ENCODE data around the gene KDELR3. TPM values are rescaled to one million over a fixed set of nuclear protein-coding genes. Genes with fewer than 3 reads are reported as not detected.

The KDELR3 gene
- total and polyA plus RNA-seq, 2 donors (not counting 1 experiment from before 2014, with no cell fraction given), result 78.8 to 305 TPM

DNA sequence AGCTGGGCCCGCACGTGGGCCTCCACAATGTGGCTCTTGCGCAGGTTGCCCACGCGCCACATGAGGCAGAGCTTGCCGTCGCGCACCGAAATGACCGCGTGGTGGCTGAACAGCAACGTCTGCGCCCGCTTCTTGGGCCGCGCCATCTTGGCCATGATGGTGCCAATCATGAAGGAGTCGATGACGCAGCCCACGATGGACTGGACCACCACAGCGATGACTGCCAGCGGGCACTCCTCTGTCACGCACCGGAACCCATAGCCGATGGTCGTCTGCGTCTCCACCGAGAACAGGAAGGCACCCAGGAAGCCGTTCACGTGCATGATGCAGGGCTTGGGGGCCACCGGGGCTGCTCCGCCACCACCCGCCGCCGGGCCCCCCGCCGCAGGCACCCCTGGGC, 40.4 kb upstream of the KDELR3 start:
- H3K79me2 ChIP-seq (ENCODE audit: control insufficient read depth, insufficient read depth, low read length), result no peaks in the 10 kb centered on the region
- no peaks in the 10 kb centered on the region for H3K4me1 ChIP-seq (ENCODE audit: control insufficient read depth, extremely low read depth, insufficient read depth, low read length)
- no peak overlapping the region for H3K4me3 ChIP-seq (replicated peaks in 1 of 4; ENCODE audit: control extremely low read depth in 1 of 4, insufficient read depth in 1 of 4, low read depth in 3 of 4, low read length in 4 of 4)
- no peak for DNase-seq (ENCODE audit: low read depth in 2 of 2)
- no peak overlapping the region for H3K27ac ChIP-seq (ENCODE audit: insufficient read depth, low read length)
- no peak overlapping the region for H2AFZ ChIP-seq (ENCODE audit: low read length)
- no peaks in the 10 kb centered on the region for H3K36me3 ChIP-seq (ENCODE audit: control insufficient read depth, insufficient read depth, low read length)
- no peaks in the 10 kb centered on the region for H3K9me3 ChIP-seq (ENCODE audit: control insufficient read depth, insufficient read depth, low read depth, low read length)
- TF ChIP-seq CTCF (conservative IDR thresholded peaks at IDR 0.05 in 1 of 2, IDR thresholded peaks at IDR 0.05 in 1 of 2; ENCODE audit: low read depth in 1 of 2, low read length in 2 of 2) (no peak), EZH2 (IDR thresholded peaks at IDR 0.05; ENCODE audit: low read length, missing control alignments) (no peak)
- no peak overlapping the region for H3K9ac ChIP-seq (ENCODE audit: insufficient read depth, low read length)
- no peaks in the 10 kb centered on the region for H3K27me3 ChIP-seq (ENCODE audit: control insufficient read depth, insufficient read depth, low read length)
- no peaks in the 10 kb centered on the region for H4K20me1 ChIP-seq (ENCODE audit: control insufficient read depth, extremely low read depth, insufficient read depth, low read length)
- H3K4me2 ChIP-seq (ENCODE audit: extremely low read depth, insufficient read depth, low read length), result no peak overlapping the region

DNA sequence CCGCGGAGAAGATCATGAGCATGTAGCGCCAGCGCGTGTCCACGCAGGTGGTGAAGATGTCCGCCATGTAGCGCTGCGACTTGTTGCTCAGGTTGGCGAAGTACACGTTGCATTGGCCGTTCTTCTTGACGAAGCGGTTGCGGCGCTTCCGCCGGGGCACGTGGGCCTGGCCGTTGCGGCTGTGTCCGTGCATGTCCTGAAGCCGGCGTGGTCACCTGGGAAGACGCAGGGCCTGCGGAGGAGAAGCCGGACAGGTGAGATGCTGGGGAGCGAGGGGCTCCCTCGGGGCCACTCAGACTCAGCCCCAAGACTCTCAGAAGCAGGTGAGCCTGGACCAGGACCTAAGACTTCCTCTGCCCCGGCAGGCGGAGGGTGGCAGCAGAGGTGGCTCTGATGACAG, 40.0 kb upstream of the KDELR3 start:
- Histone ChIP-seq H3K4me3 (replicated peaks in 1 of 4; ENCODE audit: control extremely low read depth in 1 of 4, insufficient read depth in 1 of 4, low read depth in 3 of 4, low read length in 4 of 4) (no peak overlapping the region), H3K27me3 (ENCODE audit: control insufficient read depth, insufficient read depth, low read length) (no peaks in the 10 kb centered on the region), H3K27ac (ENCODE audit: insufficient read depth, low read length) (no peak overlapping the region), H3K79me2 (ENCODE audit: control insufficient read depth, insufficient read depth, low read length) (no peaks in the 10 kb centered on the region), H3K4me1 (ENCODE audit: control insufficient read depth, extremely low read depth, insufficient read depth, low read length) (no peaks in the 10 kb centered on the region), H3K9me3 (ENCODE audit: control insufficient read depth, insufficient read depth, low read depth, low read length) (no peaks in the 10 kb centered on the region), H2AFZ (ENCODE audit: low read length) (no peak overlapping the region), H4K20me1 (ENCODE audit: control insufficient read depth, extremely low read depth, insufficient read depth, low read length) (no peaks in the 10 kb centered on the region), H3K36me3 (ENCODE audit: control insufficient read depth, insufficient read depth, low read length) (no peaks in the 10 kb centered on the region), H3K4me2 (ENCODE audit: extremely low read depth, insufficient read depth, low read length) (no peak overlapping the region), H3K9ac (ENCODE audit: insufficient read depth, low read length) (no peak overlapping the region)
- DNase-seq (ENCODE audit: low read depth in 2 of 2), result no peak
- TF ChIP-seq CTCF (conservative IDR thresholded peaks at IDR 0.05 in 1 of 2, IDR thresholded peaks at IDR 0.05 in 1 of 2; ENCODE audit: low read depth in 1 of 2, low read length in 2 of 2) (no peak), EZH2 (IDR thresholded peaks at IDR 0.05; ENCODE audit: low read length, missing control alignments) (no peak)

GRCh38 chr22:38428714-38429113, 39.2 kb upstream of the KDELR3 start:
- no peak overlapping the region for H3K27ac ChIP-seq (ENCODE audit: insufficient read depth, low read length)
- no peaks in the 10 kb centered on the region for H4K20me1 ChIP-seq (ENCODE audit: control insufficient read depth, extremely low read depth, insufficient read depth, low read length)
- H2AFZ ChIP-seq (ENCODE audit: low read length), result no peak overlapping the region
- H3K4me3 ChIP-seq (replicated peaks in 1 of 4; ENCODE audit: control extremely low read depth in 1 of 4, insufficient read depth in 1 of 4, low read depth in 3 of 4, low read length in 4 of 4), result no peak overlapping the region
- H3K4me1 ChIP-seq (ENCODE audit: control insufficient read depth, extremely low read depth, insufficient read depth, low read length), result no peaks in the 10 kb centered on the region
- no peaks in the 10 kb centered on the region for H3K79me2 ChIP-seq (ENCODE audit: control insufficient read depth, insufficient read depth, low read length)
- no peaks in the 10 kb centered on the region for H3K36me3 ChIP-seq (ENCODE audit: control insufficient read depth, insufficient read depth, low read length)
- DNase-seq (ENCODE audit: low read depth in 2 of 2), result no peak
- H3K27me3 ChIP-seq (ENCODE audit: control insufficient read depth, insufficient read depth, low read length), result no peaks in the 10 kb centered on the region
- H3K4me2 ChIP-seq (ENCODE audit: extremely low read depth, insufficient read depth, low read length), result no peak overlapping the region
- TF ChIP-seq CTCF (conservative IDR thresholded peaks at IDR 0.05 in 1 of 2, IDR thresholded peaks at IDR 0.05 in 1 of 2; ENCODE audit: low read depth in 1 of 2, low read length in 2 of 2) (no peak), EZH2 (IDR thresholded peaks at IDR 0.05; ENCODE audit: low read length, missing control alignments) (no peak)
- H3K9me3 ChIP-seq (ENCODE audit: control insufficient read depth, insufficient read depth, low read depth, low read length), result no peaks in the 10 kb centered on the region
- no peak overlapping the region for H3K9ac ChIP-seq (ENCODE audit: insufficient read depth, low read length)

Measured in fibroblast of lung (primary cell).